GM12801 (cell line): ENCODE data around the gene GPR150.

Experiments
- TF ChIP-seq, protein P1 (sequence below): IDR thresholded peaks from one replicate; pipeline ENCODE4 v1.5.1; 2011; ENCODE audit warnings: control low read depth; ENCODE audit not compliant: insufficient read length; ENCODE audit errors: extremely low read depth

Gene GPR150

GRCh38 chr5:95647886-95648860 is 28.3 kb downstream of the GPR150 start:
- TF ChIP-seq, protein P1, sequence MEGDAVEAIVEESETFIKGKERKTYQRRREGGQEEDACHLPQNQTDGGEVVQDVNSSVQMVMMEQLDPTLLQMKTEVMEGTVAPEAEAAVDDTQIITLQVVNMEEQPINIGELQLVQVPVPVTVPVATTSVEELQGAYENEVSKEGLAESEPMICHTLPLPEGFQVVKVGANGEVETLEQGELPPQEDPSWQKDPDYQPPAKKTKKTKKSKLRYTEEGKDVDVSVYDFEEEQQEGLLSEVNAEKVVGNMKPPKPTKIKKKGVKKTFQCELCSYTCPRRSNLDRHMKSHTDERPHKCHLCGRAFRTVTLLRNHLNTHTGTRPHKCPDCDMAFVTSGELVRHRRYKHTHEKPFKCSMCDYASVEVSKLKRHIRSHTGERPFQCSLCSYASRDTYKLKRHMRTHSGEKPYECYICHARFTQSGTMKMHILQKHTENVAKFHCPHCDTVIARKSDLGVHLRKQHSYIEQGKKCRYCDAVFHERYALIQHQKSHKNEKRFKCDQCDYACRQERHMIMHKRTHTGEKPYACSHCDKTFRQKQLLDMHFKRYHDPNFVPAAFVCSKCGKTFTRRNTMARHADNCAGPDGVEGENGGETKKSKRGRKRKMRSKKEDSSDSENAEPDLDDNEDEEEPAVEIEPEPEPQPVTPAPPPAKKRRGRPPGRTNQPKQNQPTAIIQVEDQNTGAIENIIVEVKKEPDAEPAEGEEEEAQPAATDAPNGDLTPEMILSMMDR: no peak

DNA sequence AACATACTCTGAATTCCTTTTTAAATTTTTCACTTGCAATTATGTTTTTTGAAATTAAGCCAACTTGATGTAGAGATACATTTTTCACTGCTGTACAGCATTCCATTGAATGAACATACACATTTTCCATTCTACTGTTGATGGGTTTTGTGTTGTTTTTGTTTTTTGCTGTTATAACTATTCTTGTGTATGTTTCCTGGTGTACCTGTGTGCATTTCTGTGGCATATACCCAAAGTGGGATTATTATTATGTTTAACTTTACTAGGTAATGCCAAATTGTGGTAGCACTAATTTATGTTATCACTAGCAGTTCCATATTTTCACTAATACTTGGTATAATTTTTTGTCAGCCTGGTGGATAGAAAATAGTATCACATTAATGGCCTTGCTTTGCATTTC is 29.4 kb downstream of the GPR150 start:
- TF ChIP-seq, protein P1: no peak

GRCh38 chr5:95649842-95650620 is 30.1 kb downstream of the GPR150 start:
- TF ChIP-seq, protein P1: no peak

GRCh38 chr5:95652849-95653248 is 33.0 kb downstream of the GPR150 start:
- TF ChIP-seq, protein P1: no peak

- TF ChIP-seq, protein P1: no peak
Measured at GRCh38 chr5:95654196-95654595, 34.3 kb downstream of the GPR150 start.

DNA sequence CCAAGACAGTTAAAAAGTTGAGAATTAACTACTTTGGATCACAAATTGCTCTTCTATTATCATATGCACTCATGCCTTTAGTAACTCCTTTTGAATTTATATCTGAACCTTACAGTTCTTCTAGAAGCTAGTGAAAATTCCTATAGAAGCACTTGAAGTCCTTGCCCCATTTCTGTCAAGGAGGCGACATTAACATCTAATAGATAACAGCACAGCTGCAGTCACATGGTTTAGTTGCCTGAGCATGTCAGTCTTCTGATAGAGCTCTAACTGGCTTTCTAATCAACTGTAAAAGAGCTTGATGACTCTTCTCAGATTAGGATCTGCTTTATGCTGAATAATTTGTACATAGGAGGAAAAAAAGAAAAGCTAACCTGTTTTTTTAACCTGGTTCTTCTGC is 35.7 kb downstream of the GPR150 start:
- TF ChIP-seq, protein P1: no peak

- TF ChIP-seq, protein P1: no peak
Measured at GRCh38 chr5:95660060-95660459, 40.2 kb downstream of the GPR150 start.
